Thyroid gland (tissue), 4 donors: ENCODE results near the gene FIBIN.

Source experiments
- CTCF ChIP-seq, 6 experiments: fragments of 200-600 bp in 3 of 6; fragments of 450-650 bp in 3 of 6; sonication (generic) in 3 of 6; IDR thresholded peaks; one replicate each; pipeline ENCODE4 v1.5.1; 2016 to 2019; ENCODE audit warnings: antibody characterized with exemption in 6 of 6, mild to moderate bottlenecking in 2 of 6, inconsistent platforms in 1 of 6, moderate library complexity in 1 of 6
- POLR2A ChIP-seq, 2 donors: fragments of 450-650 bp; IDR thresholded peaks; one replicate each; pipeline ENCODE4 v1.6.1; 2017; ENCODE audit warnings: antibody characterized with exemption in 2 of 2, mild to moderate bottlenecking in 2 of 2, moderate library complexity in 1 of 2

- TF ChIP-seq POLR2A (IDR thresholded peaks at IDR 0.05) (peak in 1 of 2 donors; percentile 16), CTCF (IDR thresholded peaks at IDR 0.05) (no peak)
These were observed 46.5 kb upstream of the FIBIN start for GRCh38 chr11:26947379-26947844.
